CD4-positive, alpha-beta T cell (primary cell): ENCODE measurements around the gene GLRX3. TPM values are rescaled to one million over a fixed set of nuclear protein-coding genes. Genes with fewer than 3 reads are reported as not detected.
A peak's percentile ranks its signal among the peaks of the same experiment; 100 is the strongest.
"Not testable (repeated sequence)": the region's sequence is repeated elsewhere in the genome, so short reads cannot be mapped to it uniquely, and the experiment has no call there.

Experiments used
- ATAC-seq: fragments of 200-7000 bp; cut with Tn5 transposase; one replicate; pipeline ENCODE4 v1.10.0; 2022; ENCODE audit warnings: mild to moderate bottlenecking; ENCODE audit not compliant: poor library complexity
- CTCF ChIA-PET: fragments of 350-600 bp; sonication (Branson Sonifier 250); formaldehyde crosslinking; loops from one replicate; lab custom pipeline; 2021; ENCODE audit warnings: antibody characterized with exemption, inconsistent platforms; lab: Charles Lee
- POLR2A ChIA-PET: fragments of 350-600 bp; sonication (Branson Sonifier 250); formaldehyde crosslinking; loops from one replicate; lab custom pipeline; 2021; ENCODE audit warnings: antibody characterized with exemption, inconsistent platforms; lab: Charles Lee
- DNase-seq, 14 experiments: peaks; one replicate each; pipeline ENCODE4 v3.0.0-alpha.2; 2013 to 2020; ENCODE audit warnings: mixed read lengths in 2 of 14
- H3K27ac ChIP-seq, 2 donors: one replicate each; pipeline versions ENCODE4 v1.5.1 to v1.7.0; 2013; ENCODE audit warnings: low read length in 2 of 2, low read depth in 1 of 2, mild to moderate bottlenecking in 1 of 2
- H3K27me3 ChIP-seq, 2 experiments: 1 replicate in 1 of 2; 2 replicates in 1 of 2; pipeline versions ENCODE4 v1.6.1 to v1.7.0; 2013; ENCODE audit warnings: low read length in 2 of 2, control low read depth in 1 of 2, mild to moderate bottlenecking in 1 of 2, moderate library complexity in 1 of 2; ENCODE audit not compliant: insufficient read depth in 2 of 2, control insufficient read depth in 1 of 2
- H3K36me3 ChIP-seq: one replicate; pipeline ENCODE4 v1.6.1; 2013; ENCODE audit warnings: low read length, control low read depth; ENCODE audit not compliant: insufficient read depth
- H3K4me1 ChIP-seq: one replicate; pipeline ENCODE4 v1.6.1; 2013; ENCODE audit warnings: low read length, control low read depth; ENCODE audit not compliant: insufficient read depth
- H3K4me3 ChIP-seq: one replicate; pipeline ENCODE4 v1.5.1; 2013; ENCODE audit warnings: mild to moderate bottlenecking, low read length, moderate library complexity
- H3K9me3 ChIP-seq, 2 experiments: 1 replicate in 1 of 2; 2 replicates in 1 of 2; pipeline versions ENCODE4 v1.6.1 to v1.7.0; 2013; ENCODE audit warnings: low read length in 2 of 2, mild to moderate bottlenecking in 2 of 2, control low read depth in 1 of 2, moderate library complexity in 1 of 2; ENCODE audit not compliant: control insufficient read depth in 1 of 2, insufficient read depth in 1 of 2
- H3K27ac Mint-ChIP-seq: one replicate; pipeline ENCODE4 v1.8.0; 2020; ENCODE audit warnings: mixed read lengths
- H3K27me3 Mint-ChIP-seq: one replicate; pipeline ENCODE4 v1.8.0; 2021; ENCODE audit warnings: mixed read lengths
- H3K36me3 Mint-ChIP-seq: one replicate; pipeline ENCODE4 v1.8.0; 2021; ENCODE audit warnings: low read depth, mixed read lengths
- H3K4me1 Mint-ChIP-seq: one replicate; pipeline ENCODE4 v1.8.0; 2021; ENCODE audit warnings: low read depth, mixed read lengths
- H3K4me3 Mint-ChIP-seq: one replicate; pipeline ENCODE4 v1.8.0; 2020; ENCODE audit warnings: mild to moderate bottlenecking, mixed read lengths
- H3K9me3 Mint-ChIP-seq: one replicate; pipeline ENCODE4 v1.8.0; 2020; ENCODE audit warnings: mixed read lengths
- intact Hi-C, 2 experiments: fragments of 100-400 bp; cut with DNase I in 1 of 2; cut with micrococcal nuclease in 1 of 2; formaldehyde crosslinking; loops; one replicate each; pipeline versions ENCODE4 v1.15.1 to v1.9.0; 2023 to 2025; cut with DNase I, micrococcal nuclease
- polyA plus RNA-seq, 2 donors: library from polyadenylated mRNA; unstranded; fragments of 120-200 nt; gene quantifications; one replicate each; pipeline ENCODE4 v1.2.1, GENCODE V29; 2013
- total RNA-seq, 174 experiments: library from RNA in 2 of 174; stranded (reverse) in 2 of 174; gene quantifications; one replicate each; pipeline ENCODE4 v1.2.3 and lab custom pipeline; 2021 to 2026
- TF ChIP-seq, protein P1 (sequence below): fragments of 200-600 bp; IDR thresholded peaks from one replicate; pipeline ENCODE4 v1.8.0; 2022; ENCODE audit warnings: antibody characterized with exemption, mild to moderate bottlenecking

GLRX3 gene
- total RNA-seq: 10 to 100 TPM; 25.4 to 29.7 TPM
- 45.2 TPM for polyA plus RNA-seq (2013, experiment 1 of 2)
- 41.2 TPM for polyA plus RNA-seq (2013, experiment 2 of 2)
- 23.9 to 179 (median 47.7) reads per million in 172 experiments for total RNA-seq (lab: John Stamatoyannopoulos, UW)

DNA sequence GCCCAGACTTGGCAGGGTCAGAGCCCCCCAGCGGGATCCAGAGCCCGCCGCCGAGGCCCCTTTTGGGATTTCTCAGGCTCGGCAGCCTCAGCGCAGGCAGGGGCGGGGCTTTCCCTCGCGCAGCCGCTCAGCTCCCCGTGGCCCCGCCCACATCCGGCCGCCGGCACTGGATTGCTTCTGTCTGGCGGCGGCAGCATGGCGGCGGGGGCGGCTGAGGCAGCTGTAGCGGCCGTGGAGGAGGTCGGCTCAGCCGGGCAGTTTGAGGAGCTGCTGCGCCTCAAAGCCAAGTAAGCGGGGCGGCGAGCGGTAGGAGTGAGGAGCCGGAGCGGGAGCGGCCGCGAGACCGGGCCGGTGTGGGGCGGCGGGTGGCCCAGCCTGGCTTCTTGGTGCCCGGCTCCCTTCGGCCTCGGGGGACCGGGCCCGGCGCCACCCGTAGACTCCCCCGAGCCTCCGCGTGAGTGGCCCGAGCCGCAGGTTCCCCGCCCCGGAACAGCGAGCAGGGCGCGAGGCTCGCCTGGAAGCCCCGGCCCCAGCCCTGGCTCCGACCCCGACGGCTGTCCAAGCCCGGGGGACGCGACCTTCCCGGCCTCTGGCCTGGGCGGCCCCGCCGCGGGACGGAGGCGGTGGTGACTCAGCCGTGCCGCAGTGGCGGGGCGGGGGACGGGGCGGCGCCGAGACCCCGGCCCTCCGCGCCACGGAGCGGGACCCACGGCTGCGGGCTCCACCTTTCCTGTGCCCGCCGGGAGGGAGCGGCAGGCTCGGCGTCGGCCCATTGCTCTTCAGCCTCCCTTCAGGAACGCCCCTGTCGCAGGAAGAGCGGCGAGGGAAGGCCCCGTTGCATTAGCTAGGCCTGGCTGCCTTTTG lies at the start of gene GLRX3:
Gene GLRX3, plus strand, starts transcription at position 166 of the 864 bp plus-strand sequence. Its CDS starts 30 bp downstream, at position 196.
- POLR2A ChIA-PET: interaction anchor here (1.0 to 6.4 kb wide), 5 partner anchors 20 to 165 kb away, joined by 3 to 212 read pairs (median 4); partner anchors contain the start of gene C10orf143
- Mint-ChIP-seq H3K27me3 (peaks cover 7% of the 10 kb centered on the region), H3K4me1 (peaks cover 35% of the 10 kb centered on the region), H3K9me3 (no peaks in the 10 kb centered on the region), H3K4me3 (peak within 1 kb of the TSS; percentile 96), H3K36me3 (peaks cover 2% of the 10 kb centered on the region), H3K27ac (peak within 1 kb of the TSS; percentile 80)
- Histone ChIP-seq H3K36me3 (no peaks in the 10 kb centered on the region), H3K4me1 (peaks cover 38% of the 10 kb centered on the region), H3K27ac (peak within 1 kb of the TSS; percentile 18 to 70), H3K27me3 (no peaks in the 10 kb centered on the region), H3K9me3 (no peaks in the 10 kb centered on the region), H3K4me3 (peak within 1 kb of the TSS; percentile 68)
- CTCF ChIA-PET: interaction anchor here (3.7 kb wide), 1 partner anchor 26 kb away, joined by 30 read pairs; the partner anchor contains the start of gene C10orf143
- TF ChIP-seq, protein P1, sequence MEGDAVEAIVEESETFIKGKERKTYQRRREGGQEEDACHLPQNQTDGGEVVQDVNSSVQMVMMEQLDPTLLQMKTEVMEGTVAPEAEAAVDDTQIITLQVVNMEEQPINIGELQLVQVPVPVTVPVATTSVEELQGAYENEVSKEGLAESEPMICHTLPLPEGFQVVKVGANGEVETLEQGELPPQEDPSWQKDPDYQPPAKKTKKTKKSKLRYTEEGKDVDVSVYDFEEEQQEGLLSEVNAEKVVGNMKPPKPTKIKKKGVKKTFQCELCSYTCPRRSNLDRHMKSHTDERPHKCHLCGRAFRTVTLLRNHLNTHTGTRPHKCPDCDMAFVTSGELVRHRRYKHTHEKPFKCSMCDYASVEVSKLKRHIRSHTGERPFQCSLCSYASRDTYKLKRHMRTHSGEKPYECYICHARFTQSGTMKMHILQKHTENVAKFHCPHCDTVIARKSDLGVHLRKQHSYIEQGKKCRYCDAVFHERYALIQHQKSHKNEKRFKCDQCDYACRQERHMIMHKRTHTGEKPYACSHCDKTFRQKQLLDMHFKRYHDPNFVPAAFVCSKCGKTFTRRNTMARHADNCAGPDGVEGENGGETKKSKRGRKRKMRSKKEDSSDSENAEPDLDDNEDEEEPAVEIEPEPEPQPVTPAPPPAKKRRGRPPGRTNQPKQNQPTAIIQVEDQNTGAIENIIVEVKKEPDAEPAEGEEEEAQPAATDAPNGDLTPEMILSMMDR: no peak
- peak; percentile 94 for ATAC-seq
- DNase-seq: peak; percentile 77 to 95 (median 86)
- intact Hi-C loops: loop anchor here (1.0 to 10.0 kb wide), 5 partner anchors 26 to 172 kb away; partner anchors contain the start of genes C10orf143 (in 2 of the 2) and EBF3 (in 1 of the 2)

GRCh38 chr10:130090565-130090964 lies 45.6 kb upstream of the GLRX3 start:
- intact Hi-C loops, H3K27me3 ChIP-seq, H3K36me3 ChIP-seq, H3K27me3 Mint-ChIP-seq, H3K4me3 Mint-ChIP-seq, H3K4me1 ChIP-seq, H3K9me3 ChIP-seq, ATAC-seq, H3K27ac ChIP-seq, H3K27ac Mint-ChIP-seq, CTCF ChIA-PET, H3K4me3 ChIP-seq: not testable (repeated sequence)
- Mint-ChIP-seq H3K4me1 (peaks cover 20% of the 10 kb centered on the region), H3K36me3 (peaks cover 95% of the 10 kb centered on the region), H3K9me3 (peaks cover 10% of the 10 kb centered on the region)
- peak in 1 of 14 experiments; percentile 28 for DNase-seq
- POLR2A ChIA-PET: interaction anchor here (0.6 to 1.4 kb wide), 2 partner anchors 20 to 246 kb away, joined by 4 to 5 read pairs; partner anchors contain the start of gene C10orf143

GRCh38 chr10:130099344-130099743 lies 36.8 kb upstream of the GLRX3 start:
- Histone ChIP-seq H3K27ac (no peak overlapping the region), H3K27me3 (no peaks in the 10 kb centered on the region), H3K4me3 (no peak overlapping the region), H3K9me3 (no peaks in the 10 kb centered on the region), H3K4me1 (no peaks in the 10 kb centered on the region), H3K36me3 (no peaks in the 10 kb centered on the region)
- TF ChIP-seq, protein P1: no peak
- intact Hi-C loops: no loop called here
- Mint-ChIP-seq H3K9me3 (no peaks in the 10 kb centered on the region), H3K27ac (no peak overlapping the region), H3K4me1 (no peaks in the 10 kb centered on the region), H3K36me3 (peaks cover 72% of the 10 kb centered on the region), H3K4me3 (no peak overlapping the region), H3K27me3 (no peaks in the 10 kb centered on the region)
- no peak for DNase-seq
- ATAC-seq: no peak
- CTCF ChIA-PET: no interaction called here
- POLR2A ChIA-PET: interaction anchor here (1.0 kb wide), 1 partner anchor 11 kb away, joined by 3 read pairs; the partner anchor contains the start of gene C10orf143
